GM19324 (cell line): Measurements from ENCODE around the gene NOM1.
A peak's percentile ranks its signal among the peaks of the same experiment; 100 is the strongest.

Source experiments
- ATAC-seq: cut with Tn5 transposase; IDR thresholded peaks from one replicate; pipeline ENCODE4 v1.9.1; 2021; ENCODE audit warnings: mild to moderate bottlenecking, moderate library complexity; ENCODE audit not compliant: unreplicated experiment, low FRiP score

The NOM1 gene

GRCh38 chr7:157014635-157015555 lies 65.4 kb downstream of the NOM1 start:
- no peak for ATAC-seq

DNA sequence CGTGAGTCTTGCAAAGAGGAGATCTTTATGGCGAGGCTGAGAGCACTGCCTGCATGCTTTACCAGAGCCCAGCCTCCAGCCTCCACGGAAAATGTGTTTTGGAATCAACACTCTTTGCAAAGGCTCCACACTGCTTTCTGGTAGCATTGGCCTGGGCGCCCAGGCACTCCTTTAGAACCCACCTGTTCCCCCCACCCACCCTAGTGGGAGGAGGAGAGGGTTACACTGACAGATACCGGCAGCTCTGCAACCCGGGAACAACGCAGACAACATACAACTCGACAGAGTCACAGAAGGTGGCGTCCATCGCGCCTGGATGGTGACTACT lies 66.5 kb downstream of the NOM1 start:
- ATAC-seq = peak; percentile 22

- peak; percentile 75 for ATAC-seq
These were observed 67.0 kb downstream of the NOM1 start for GRCh38 chr7:157016352-157017041.

- ATAC-seq = no peak
These were observed 67.6 kb downstream of the NOM1 start for GRCh38 chr7:157017149-157017548.

DNA sequence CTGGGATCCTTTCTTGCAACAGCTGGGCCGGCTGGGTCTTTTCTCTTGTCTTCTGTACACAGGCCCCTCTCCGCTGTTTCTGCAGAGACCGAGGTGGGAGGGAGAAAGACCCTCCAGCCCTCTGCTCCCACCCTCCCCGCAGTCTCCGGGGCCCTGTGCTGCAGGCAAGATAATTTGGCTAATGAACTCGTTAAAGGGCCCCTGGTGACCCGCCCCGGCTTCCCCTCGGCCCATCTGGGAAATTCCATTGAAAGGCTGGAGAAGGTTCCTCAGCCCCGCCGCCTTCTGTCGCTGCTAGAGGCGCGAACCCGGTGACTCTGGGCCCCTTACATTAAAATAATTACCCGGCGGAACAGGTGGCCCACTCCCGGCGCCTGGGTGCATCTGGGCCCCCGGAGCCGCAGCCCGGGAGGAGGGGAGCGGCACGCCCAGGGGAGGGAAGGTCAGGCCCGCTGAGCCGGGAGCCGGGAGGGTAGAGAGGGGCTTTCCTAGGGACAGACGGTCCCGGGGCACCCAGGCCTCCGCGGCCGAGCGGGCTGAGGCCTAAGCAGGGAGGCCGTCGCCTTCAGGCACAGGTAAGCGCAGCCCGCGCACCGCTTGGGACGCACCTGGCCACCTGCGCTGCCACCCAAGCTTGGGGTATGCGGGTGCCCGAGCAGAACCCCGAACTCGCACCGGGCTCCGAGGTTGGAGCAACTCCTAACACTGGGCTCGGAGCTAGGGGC lies 68.3 kb downstream of the NOM1 start:
- ATAC-seq = no peak

GRCh38 chr7:157018328-157018996 lies 69.0 kb downstream of the NOM1 start:
- no peak for ATAC-seq

GRCh38 chr7:157018997-157019608 lies 69.6 kb downstream of the NOM1 start:
- ATAC-seq = no peak

DNA sequence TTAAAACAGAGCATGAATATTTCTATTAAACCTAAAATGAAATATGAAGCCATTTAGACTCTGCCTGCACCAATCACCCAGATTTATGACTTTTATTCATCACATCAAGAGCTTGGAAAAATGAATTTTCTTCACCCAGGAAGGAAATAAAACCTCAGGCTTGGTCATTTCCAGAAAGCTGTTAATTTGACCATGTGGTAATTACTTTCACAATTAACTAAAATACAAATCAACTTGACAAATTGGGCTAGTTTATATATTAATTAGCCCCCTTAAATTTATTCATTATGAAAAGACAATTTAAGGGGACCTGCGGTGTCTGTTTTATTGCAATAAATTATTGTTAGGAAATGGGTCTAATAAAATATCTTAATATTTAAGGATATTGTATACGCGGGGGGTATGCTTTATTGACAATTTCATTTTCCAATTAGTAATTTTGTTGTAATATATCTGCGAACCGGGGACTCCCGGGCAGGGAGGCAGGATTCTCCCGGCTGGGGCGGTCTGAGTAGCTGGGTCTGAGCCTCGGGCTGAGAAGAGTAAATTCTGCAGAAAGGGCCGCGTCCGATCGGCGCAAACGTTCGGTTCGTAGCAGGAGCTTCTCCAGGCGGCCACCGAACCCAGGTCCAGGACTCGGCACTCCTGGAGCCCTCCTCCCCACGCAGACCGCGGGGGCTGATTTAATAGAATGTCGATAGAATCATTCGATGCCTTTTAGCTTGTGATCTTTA lies 70.4 kb downstream of the NOM1 start:
- no peak for ATAC-seq

GRCh38 chr7:157020514-157021070 lies 71.1 kb downstream of the NOM1 start:
- no peak for ATAC-seq

- no peak for ATAC-seq
These were observed 71.8 kb downstream of the NOM1 start for GRCh38 chr7:157021071-157021870.

DNA sequence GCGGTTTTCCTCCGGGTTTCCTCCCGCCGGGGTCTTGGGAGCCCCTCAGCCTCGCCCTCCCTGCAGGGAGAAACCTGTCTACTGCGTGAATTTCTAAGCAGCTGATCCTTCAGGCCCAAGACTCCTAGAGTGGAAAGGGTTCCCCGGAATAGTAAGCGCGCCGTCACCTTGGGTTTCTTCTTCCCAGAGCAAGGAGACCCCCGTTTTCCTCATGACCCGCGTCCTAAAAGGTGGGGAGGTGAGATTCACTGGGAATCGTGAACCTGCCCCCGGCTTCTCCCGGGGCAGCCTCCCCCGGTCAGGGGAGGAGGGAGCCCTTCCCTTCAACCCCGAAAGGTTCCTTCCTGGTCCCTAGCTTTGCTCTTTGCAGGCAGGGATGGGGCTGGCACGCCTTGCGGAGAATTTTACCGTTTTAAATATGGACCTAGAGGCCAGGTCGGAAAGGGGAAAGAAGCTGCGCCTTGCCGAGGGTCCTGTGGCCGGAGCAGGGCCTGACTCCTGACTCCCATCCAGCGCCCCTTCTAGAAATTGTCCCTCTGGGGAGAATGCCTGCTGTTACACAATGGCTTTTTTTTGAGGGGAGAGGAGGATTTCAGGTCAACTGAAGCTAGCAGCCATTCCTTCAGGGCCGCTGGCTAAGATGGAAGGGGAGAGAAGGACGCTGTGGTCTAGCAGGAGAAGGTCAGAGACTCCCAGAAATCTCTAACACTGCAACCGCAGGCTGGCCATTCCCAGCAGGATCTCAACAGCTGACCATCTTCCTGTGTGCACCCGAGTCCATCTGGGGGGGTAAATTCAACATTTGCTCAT lies 72.6 kb downstream of the NOM1 start:
- ATAC-seq = no peak
